Osteocyte (in vitro differentiated cells): ENCODE measurements around the gene CMSS1. TPM values are rescaled to one million over a fixed set of nuclear protein-coding genes. Genes with fewer than 3 reads are reported as not detected.
"Not testable (repeated sequence)": the region's sequence is repeated elsewhere in the genome, so short reads cannot be mapped to it uniquely, and the experiment has no call there.

ENCODE experiments used
- DNase-seq: peaks from one replicate; pipeline ENCODE4 v3.0.0; 2021; ENCODE audit warnings: mixed read lengths; ENCODE audit not compliant: unreplicated experiment; ENCODE audit errors: extremely low spot score
- H3K27ac Mint-ChIP-seq: one replicate; pipeline ENCODE4 v1.8.0; 2021; ENCODE audit warnings: mild to moderate bottlenecking, mixed read lengths; ENCODE audit not compliant: unreplicated experiment
- H3K27me3 Mint-ChIP-seq: one replicate; pipeline ENCODE4 v1.8.0; 2021; ENCODE audit warnings: mixed read lengths; ENCODE audit not compliant: unreplicated experiment
- H3K36me3 Mint-ChIP-seq: one replicate; pipeline ENCODE4 v1.8.0; 2021; ENCODE audit warnings: mixed read lengths; ENCODE audit not compliant: unreplicated experiment
- H3K4me1 Mint-ChIP-seq: one replicate; pipeline ENCODE4 v1.8.0; 2021; ENCODE audit warnings: mixed read lengths; ENCODE audit not compliant: unreplicated experiment
- H3K4me3 Mint-ChIP-seq: one replicate; pipeline ENCODE4 v1.8.0; 2021; ENCODE audit warnings: mild to moderate bottlenecking, moderate library complexity, mixed read lengths; ENCODE audit not compliant: unreplicated experiment
- H3K9me3 Mint-ChIP-seq: one replicate; pipeline ENCODE4 v1.8.0; 2021; ENCODE audit warnings: mixed read lengths; ENCODE audit not compliant: unreplicated experiment
- CTCF ChIP-seq: fragments of 200-600 bp; sonication (generic); IDR thresholded peaks from 2 replicates; pipeline ENCODE4 v1.5.0; 2021; ENCODE audit warnings: antibody characterized with exemption, mild to moderate bottlenecking, moderate library complexity
- microRNA-seq: library from miRNA; unstranded; fragments of <30 nt; microRNA quantifications from one replicate; pipeline ENCODE4 v1.1.0, GENCODE V29; 2020; ENCODE audit not compliant: unreplicated experiment
- total RNA-seq: library from RNA; stranded (reverse); gene quantifications from 2 replicates; pipeline ENCODE4 v1.2.1, GENCODE V29; 2021

CMSS1 gene
- total RNA-seq, 1 donor from 2014 or later, result 38.5 TPM

- no peak for TF ChIP-seq CTCF
- Mint-ChIP-seq H3K9me3 (no peaks in the 10 kb centered on the region), H3K27me3 (no peaks in the 10 kb centered on the region), H3K4me3 (no peak overlapping the region), H3K36me3 (no peaks in the 10 kb centered on the region), H3K27ac (no peak overlapping the region), H3K4me1 (peaks cover 5% of the 10 kb centered on the region)
- DNase-seq, result no peak
Measured at GRCh38 chr3:100226712-100227429, 409.2 kb downstream of the CMSS1 start.

GRCh38 chr3:100227511-100227921 lies 409.9 kb downstream of the CMSS1 start:
- Mint-ChIP-seq H3K27me3 (no peaks in the 10 kb centered on the region), H3K36me3 (no peaks in the 10 kb centered on the region), H3K4me3 (no peak overlapping the region), H3K4me1 (peaks cover 5% of the 10 kb centered on the region), H3K27ac (no peak overlapping the region), H3K9me3 (no peaks in the 10 kb centered on the region)
- TF ChIP-seq CTCF, result no peak
- no peak for DNase-seq

GRCh38 chr3:100228247-100228646 lies 410.6 kb downstream of the CMSS1 start:
- Mint-ChIP-seq H3K9me3 (no peaks in the 10 kb centered on the region), H3K27ac (no peak overlapping the region), H3K4me1 (peaks cover 5% of the 10 kb centered on the region), H3K4me3 (no peak overlapping the region), H3K36me3 (no peaks in the 10 kb centered on the region), H3K27me3 (no peaks in the 10 kb centered on the region)
- TF ChIP-seq CTCF, result no peak
- DNase-seq, result no peak

- H3K4me1 Mint-ChIP-seq, H3K27ac Mint-ChIP-seq, H3K36me3 Mint-ChIP-seq, DNase-seq, H3K9me3 Mint-ChIP-seq, H3K27me3 Mint-ChIP-seq, H3K4me3 Mint-ChIP-seq: not testable (repeated sequence)
Measured at GRCh38 chr3:100229188-100229587, 411.5 kb downstream of the CMSS1 start.

- no peak for DNase-seq
- Mint-ChIP-seq H3K36me3 (no peaks in the 10 kb centered on the region), H3K27me3 (no peaks in the 10 kb centered on the region), H3K9me3 (no peaks in the 10 kb centered on the region), H3K4me1 (peaks cover 5% of the 10 kb centered on the region), H3K4me3 (no peak overlapping the region), H3K27ac (no peak overlapping the region)
- no peak for TF ChIP-seq CTCF
Measured at GRCh38 chr3:100230710-100231109, 413.0 kb downstream of the CMSS1 start.

Small RNA genes lying within 50 kb of the gene (microRNA-seq; reads per million reads assigned to microRNA genes)
- gene MIR3921, result not detected

Other genes starting within 250 kb of the CMSS1 start
- gene COL8A1, start 179.3 kb upstream of the CMSS1 start, total RNA-seq, result 3,389 and 3,403 TPM in 2 replicates